Amniotic stem cell (primary cell): ENCODE measurements around the gene SAMD9.
"Not testable (repeated sequence)": the region's sequence is repeated elsewhere in the genome, so short reads cannot be mapped to it uniquely, and the experiment has no call there.

Source experiments
- DNase-seq: peaks from one replicate; lab custom pipeline; 2025; lab: John Stamatoyannopoulos, UW

SAMD9 gene

DNA sequence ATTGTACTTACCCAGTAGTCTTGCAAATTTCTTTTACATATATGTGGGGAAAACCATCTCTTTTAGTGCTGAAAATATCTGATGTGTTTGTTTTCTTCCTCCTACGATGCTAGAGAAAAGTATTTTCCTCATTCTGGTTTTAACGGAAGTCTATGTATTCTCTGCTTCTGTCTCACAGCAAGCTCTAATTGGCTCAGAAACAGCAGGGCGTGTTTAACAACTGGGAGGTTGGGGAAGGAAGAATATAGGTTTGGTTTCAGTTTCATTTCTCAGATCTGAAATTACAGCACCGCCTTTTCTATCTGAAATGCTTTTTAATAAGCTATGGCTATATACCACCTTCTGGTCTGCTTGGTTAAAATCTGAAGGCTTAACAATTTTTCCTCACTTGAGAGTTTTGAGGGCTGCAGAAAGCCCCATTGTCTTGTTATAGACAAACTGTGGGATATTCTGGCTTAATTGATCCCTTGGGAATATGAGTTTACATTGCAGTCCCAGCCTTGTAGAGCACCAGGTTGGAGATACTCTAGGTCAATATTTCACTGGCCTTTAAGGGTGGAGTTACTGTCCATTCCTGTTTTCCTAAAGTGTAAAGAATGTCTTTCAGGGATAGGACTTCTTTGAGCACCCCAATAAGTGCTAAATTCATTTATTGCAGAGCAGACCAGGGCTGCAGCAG, at the start of gene SAMD9:
SAMD9 (minus strand) TSS at position 128 of the 679 bp plus-strand sequence. CDS start 11,882 bp downstream, outside the sequence.
- peak; percentile 75 for DNase-seq

DNA sequence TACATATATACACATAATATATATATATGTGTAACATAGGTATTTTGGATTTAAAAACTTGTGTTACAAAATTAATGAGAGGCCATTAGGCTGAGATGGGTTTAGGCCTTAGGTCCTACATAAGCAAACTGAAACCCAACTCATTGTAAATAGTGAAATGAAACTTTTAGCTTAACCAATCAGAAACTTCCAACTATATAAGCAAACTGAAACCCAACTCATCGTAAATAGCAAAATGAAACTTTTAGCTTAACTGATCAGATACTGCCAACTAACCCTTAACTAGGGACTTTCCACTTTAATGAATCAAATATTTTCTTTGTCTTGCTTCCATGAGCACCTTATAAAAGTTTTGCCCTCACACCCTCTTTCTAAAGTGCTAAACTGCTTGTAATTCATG, 47.7 kb upstream of the SAMD9 start:
- DNase-seq: no peak

GRCh38 chr7:93164766-93165165, 47.0 kb upstream of the SAMD9 start:
- DNase-seq: no peak

DNA sequence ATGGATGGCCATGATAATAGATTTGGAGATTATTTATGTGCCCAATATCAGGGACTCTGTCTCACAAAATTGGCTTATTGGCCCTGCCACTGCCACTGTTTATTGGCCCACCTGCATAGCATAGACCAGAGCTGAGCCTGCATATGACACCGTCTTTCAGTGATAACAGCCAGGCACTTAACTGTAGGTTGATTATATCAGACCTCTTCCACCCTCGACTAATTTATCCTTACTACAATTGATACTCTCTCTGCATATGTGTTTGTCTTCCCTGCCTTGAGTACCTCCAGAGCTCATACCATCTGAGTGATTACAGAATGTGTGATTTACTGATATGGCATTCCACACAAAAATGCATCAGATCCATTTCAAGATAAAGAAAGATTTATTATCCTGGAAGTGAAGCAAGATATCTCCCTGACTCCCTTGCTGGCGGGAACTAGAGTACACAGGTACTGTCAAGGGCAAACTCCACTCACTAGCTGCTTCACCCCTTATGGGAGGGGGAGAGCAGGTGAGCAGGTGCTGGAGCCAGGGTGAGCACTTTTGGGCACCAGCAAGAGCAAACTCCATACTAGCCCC, 43.5 kb upstream of the SAMD9 start:
- DNase-seq: no peak

GRCh38 chr7:93160410-93160809, 42.6 kb upstream of the SAMD9 start:
- no peak for DNase-seq

- DNase-seq: no peak
These were observed 41.7 kb upstream of the SAMD9 start for GRCh38 chr7:93159490-93159889.

DNA sequence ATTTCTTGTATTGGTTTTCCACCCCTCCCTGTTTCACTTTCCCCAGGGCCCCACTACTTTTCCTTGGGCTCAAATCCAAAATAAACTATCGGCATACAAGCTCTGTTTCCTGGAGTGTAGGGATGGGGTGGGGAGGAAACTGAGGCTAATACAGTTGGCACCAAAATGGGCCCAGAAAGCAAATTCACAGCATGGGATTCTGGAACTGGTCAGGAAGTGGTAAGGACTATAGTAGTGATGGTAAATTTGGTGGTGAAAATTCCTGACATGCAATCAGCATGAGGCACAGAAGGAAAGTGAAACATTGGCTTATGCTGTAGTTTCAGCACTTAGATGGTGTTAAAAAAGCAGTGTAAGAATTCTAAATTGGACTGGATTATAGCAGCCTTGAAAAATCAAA, 39.1 kb upstream of the SAMD9 start:
- DNase-seq: no peak

- peak; percentile 47 for DNase-seq
These were observed 32.5 kb upstream of the SAMD9 start for GRCh38 chr7:93150200-93150835.

GRCh38 chr7:93148727-93149126, 30.9 kb upstream of the SAMD9 start:
- no peak for DNase-seq

GRCh38 chr7:93148144-93148543, 30.4 kb upstream of the SAMD9 start, which contains the start of gene SAMD9L:
SAMD9L (minus strand) TSS chr7:93148385; CDS start chr7:93135971, 12,414 bp downstream.
- DNase-seq: no peak

- DNase-seq: peak; percentile 21
These were observed 29.6 kb upstream of the SAMD9 start for GRCh38 chr7:93147363-93147762.

DNA sequence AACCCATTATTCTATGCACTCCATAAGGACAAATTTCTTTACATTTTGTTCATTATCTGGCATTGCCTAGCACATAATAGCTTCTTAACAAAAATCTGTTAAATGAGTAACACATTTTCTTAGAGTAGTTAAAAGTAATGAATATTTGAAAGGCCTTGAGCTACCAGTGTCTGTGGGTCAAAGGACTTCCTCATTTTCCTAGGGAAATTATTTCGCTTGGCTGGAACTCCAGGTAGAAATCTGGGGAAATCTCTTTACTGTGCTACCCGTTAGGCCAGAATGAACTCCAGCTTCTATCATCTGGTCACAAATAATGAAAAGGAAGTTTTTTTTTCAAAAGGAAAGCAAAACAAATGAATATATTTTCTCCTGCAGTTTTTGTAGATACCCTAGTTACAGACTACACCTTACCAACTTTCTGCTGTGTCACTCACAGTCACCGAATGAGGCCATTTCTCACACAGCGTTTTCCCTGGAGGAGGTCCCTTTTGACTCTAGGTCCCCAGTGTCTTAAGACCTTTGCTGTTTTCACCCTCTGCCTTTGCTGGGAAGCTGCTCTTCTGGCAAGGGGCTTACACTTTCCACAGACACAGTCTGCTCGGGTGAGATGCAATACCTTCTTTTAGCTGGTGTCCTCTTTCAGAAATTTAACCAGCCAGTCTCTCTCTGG, 28.8 kb upstream of the SAMD9 start:
- no peak for DNase-seq

DNA sequence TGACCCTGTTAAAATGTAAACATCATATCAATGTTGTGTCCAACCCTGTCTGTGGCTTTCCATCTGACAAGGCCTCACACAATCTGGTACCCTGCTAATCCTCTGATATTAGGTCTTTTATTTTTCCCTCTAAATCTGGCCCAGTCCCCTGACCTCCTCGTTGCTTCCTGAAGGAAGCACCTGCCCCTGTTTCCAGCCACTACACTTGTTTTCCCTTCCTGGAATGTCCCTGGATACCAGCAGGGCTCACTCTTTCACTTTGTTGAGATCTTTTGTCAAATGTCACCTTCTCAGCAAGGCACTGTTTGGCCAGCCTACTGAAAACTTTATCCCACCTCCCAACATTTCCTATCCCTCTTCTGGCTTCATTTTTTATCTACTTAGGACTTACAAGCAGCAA, 28.3 kb upstream of the SAMD9 start:
- no peak for DNase-seq

- no peak for DNase-seq
These were observed 27.6 kb upstream of the SAMD9 start for GRCh38 chr7:93145354-93145753.

DNA sequence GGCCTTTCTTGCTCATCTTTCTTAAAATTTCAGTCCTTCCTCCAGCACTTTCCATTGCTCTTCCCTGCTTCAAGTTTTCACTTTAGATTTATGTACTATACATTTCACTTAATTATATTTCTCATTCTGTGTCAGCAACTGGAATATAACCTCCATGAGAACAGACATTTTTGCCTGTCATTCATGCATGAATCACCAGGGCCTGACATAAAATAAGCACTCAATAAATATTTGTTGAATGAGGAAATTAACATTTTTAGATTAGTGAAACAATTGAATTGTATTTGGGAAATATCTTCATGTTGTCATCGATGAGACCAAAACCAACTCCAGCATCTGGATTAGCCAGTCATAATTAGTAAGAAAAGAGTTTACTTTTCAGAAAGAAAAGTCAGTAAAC, 24.3 kb upstream of the SAMD9 start:
- no peak for DNase-seq

GRCh38 chr7:93140582-93141191, 22.9 kb upstream of the SAMD9 start:
- DNase-seq: no peak

- DNase-seq: no peak
These were observed 20.8 kb upstream of the SAMD9 start for GRCh38 chr7:93138576-93138975.

DNA sequence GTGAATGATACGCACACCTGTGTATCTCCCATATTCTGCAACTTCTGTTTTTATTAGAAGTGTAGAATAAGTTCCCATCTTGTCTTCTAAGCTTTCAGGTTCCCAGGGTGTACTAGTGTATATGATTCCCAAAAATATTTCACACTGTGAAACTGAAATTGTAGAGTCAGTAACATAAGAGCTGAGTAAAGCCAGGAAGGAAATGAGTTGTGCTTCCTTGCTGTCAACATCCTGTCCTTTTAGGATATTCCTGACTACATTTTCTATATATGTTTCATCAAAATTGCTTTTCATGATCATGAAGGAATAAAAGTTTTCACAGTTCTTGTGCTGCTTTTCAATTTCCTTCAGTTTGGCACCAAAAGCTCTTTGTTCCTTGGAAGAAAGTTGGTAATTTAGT, 15.2 kb upstream of the SAMD9 start:
- no peak for DNase-seq

- DNase-seq: no peak
These were observed 14.4 kb upstream of the SAMD9 start for GRCh38 chr7:93132216-93132615.

- not testable (repeated sequence) for DNase-seq
These were observed 9.2 kb upstream of the SAMD9 start for GRCh38 chr7:93126954-93127353.

DNA sequence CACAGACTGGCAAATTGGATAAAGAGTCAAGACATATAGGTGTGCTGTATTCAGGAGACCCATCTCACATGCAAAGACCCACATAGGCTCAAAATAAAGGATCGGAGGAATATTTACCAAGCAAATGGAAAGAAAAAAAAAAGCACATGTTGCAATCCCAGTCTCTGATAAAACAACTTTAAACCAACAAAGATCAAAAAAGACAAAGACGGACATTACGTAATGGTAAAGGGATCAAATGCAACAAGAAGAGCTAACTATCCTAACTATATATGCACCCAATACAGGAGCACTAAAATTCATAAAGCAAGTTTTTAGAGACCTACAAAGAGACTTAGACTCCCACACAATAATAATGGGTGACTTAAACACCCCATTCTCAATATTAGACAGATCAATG, 5.8 kb upstream of the SAMD9 start:
- DNase-seq: not testable (repeated sequence)
